Activated CD4-positive, alpha-beta T cell treated with anti-CD3 and anti-CD28 coated beads, Interleukin-2, amount 10 ng/mL, durations not matched to agents 24 days and 14 days (primary cell): ENCODE measurements around the gene SENP6. TPM values are rescaled to one million over a fixed set of nuclear protein-coding genes. Genes with fewer than 3 reads are reported as not detected.

Source experiments
- DNase-seq: peaks from one replicate; pipeline ENCODE4 v3.0.0; 2022
- H3K27ac Mint-ChIP-seq: one replicate; pipeline ENCODE4 v1.8.0; 2022; ENCODE audit warnings: mild to moderate bottlenecking, mixed read lengths
- H3K27me3 Mint-ChIP-seq: one replicate; pipeline ENCODE4 v1.8.0; 2022; ENCODE audit warnings: mixed read lengths
- H3K36me3 Mint-ChIP-seq: one replicate; pipeline ENCODE4 v1.8.0; 2022; ENCODE audit warnings: low read depth, mild to moderate bottlenecking, mixed read lengths
- H3K4me1 Mint-ChIP-seq: one replicate; pipeline ENCODE4 v1.8.0; 2021; ENCODE audit warnings: mixed read lengths
- H3K4me3 Mint-ChIP-seq: one replicate; pipeline ENCODE4 v1.8.0; 2022; ENCODE audit warnings: mild to moderate bottlenecking, moderate library complexity, mixed read lengths
- H3K9me3 Mint-ChIP-seq: one replicate; pipeline ENCODE4 v1.8.0; 2021; ENCODE audit warnings: mixed read lengths
- intact Hi-C: fragments of 100-400 bp; cut with micrococcal nuclease; formaldehyde crosslinking; loops from one replicate; pipeline ENCODE4 v1.15.1; 2023
- total RNA-seq: library from RNA; stranded (reverse); gene quantifications from 2 replicates; pipeline ENCODE4 v1.2.3, GENCODE V29; 2022

Gene SENP6
- total RNA-seq, 1 donor from 2014 or later: 79.4 TPM

DNA sequence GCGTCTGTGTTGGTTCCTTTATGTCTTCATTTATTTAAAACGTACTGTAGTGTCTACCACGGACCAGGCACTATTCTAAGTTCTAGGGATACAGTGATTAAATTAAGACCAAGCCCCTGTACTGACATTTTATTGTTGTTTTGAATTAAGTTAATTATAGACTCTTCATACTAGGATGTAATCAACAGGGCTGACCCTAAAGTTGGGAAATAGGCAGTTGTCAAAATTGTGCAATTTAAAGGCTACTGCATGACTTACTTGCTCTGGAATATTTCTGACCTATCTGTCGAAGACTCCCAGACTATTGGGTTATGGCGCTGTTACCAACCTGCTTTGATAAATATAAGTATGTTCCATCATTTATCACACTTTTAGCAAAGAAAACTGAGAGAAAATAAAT lies 154.0 kb downstream of the SENP6 start:
- no peaks in the 10 kb centered on the region for H3K36me3 Mint-ChIP-seq
- no peak overlapping the region for H3K27ac Mint-ChIP-seq
- H3K4me1 Mint-ChIP-seq: no peaks in the 10 kb centered on the region
- no peak overlapping the region for H3K4me3 Mint-ChIP-seq
- intact Hi-C loops: no loop called here
- DNase-seq: no peak
- peaks cover 22% of the 10 kb centered on the region for H3K27me3 Mint-ChIP-seq
- H3K9me3 Mint-ChIP-seq: no peaks in the 10 kb centered on the region

DNA sequence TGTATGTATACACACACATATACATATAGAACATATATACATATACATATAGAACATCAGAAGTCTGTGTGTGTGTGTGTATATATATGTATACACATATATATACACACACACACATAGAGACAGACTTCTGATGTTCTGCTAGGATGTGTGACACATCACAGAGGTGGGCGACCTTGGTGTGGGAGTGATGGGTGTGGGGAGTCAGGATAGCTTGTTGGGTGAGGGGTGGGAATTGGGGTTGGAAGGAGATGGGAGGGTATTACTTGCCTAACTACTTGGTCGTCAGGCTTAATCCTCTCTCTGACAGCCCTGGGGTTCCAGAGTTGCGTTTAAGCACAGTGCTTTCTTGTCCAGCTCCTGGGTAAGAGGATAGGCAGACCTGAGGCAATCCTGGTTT lies 155.6 kb downstream of the SENP6 start:
- Mint-ChIP-seq H3K9me3 (no peaks in the 10 kb centered on the region), H3K4me3 (no peak overlapping the region), H3K27ac (no peak overlapping the region), H3K4me1 (no peaks in the 10 kb centered on the region), H3K27me3 (peaks cover 20% of the 10 kb centered on the region), H3K36me3 (no peaks in the 10 kb centered on the region)
- DNase-seq: no peak
- intact Hi-C loops: no loop called here

DNA sequence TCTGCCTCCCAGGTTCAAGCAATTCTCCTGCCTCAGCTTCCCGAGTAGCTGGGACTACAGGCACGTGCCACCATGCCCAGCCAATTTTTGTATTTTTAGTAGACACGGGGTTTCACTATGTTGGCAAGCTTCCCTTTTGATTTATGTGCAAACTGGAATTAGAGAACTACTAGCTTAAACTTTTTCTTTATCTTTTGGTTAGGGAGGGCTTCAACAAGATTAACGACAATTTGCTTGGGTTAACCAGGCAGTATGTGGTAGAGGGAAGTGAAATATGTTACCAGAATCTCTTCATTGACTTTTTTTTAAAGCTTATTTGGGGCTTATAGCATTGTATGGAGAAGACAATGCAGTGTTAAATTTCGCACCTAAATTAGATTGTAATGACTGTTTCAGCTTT lies 156.4 kb downstream of the SENP6 start:
- DNase-seq: no peak
- no peaks in the 10 kb centered on the region for H3K9me3 Mint-ChIP-seq
- peaks cover 19% of the 10 kb centered on the region for H3K27me3 Mint-ChIP-seq
- intact Hi-C loops: no loop called here
- no peaks in the 10 kb centered on the region for H3K36me3 Mint-ChIP-seq
- no peak overlapping the region for H3K27ac Mint-ChIP-seq
- H3K4me3 Mint-ChIP-seq: no peak overlapping the region
- H3K4me1 Mint-ChIP-seq: no peaks in the 10 kb centered on the region

DNA sequence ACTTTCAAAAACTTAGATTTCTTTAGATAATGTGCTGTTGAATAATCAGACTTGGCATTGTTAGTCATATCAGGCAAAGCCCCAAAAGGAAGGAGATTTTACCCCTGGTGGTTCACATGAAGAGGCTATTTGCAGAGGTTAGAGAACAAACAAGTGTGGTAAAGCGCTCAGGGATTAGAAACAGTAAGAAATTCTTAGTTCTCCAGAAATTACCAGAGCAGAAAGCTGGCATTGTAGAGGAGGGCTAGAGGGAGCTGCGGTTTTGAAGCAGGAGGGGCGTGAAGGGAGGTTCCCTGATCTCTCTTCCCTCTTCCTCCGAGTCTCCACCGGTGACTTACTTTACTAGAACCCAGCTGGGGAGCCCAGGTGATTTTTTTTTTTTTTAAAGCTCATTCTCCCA lies 157.5 kb downstream of the SENP6 start:
- intact Hi-C loops: no loop called here
- H3K27me3 Mint-ChIP-seq: peaks cover 19% of the 10 kb centered on the region

DNA sequence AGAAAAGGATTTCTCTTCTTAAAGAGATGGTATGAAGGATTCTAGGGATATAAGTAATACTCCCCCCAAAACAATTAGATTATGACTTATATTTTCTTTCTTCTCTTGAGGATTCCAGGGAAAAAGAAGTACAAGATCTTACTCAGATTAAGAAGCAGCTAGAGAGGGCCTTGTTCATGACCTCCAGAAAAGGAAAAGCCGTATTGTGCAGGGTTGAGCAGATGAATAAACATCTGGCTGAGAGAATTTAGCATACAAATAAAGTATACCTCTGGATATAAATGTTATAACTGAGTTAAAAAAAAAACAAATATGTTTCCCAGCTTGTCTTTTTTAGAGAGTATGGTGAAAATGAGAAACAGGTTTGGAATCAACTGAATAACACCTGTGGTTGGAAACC lies 158.6 kb downstream of the SENP6 start:
- H3K4me3 Mint-ChIP-seq: no peak overlapping the region
- no peaks in the 10 kb centered on the region for H3K9me3 Mint-ChIP-seq
- no peaks in the 10 kb centered on the region for H3K4me1 Mint-ChIP-seq
- intact Hi-C loops: no loop called here
- no peaks in the 10 kb centered on the region for H3K36me3 Mint-ChIP-seq
- DNase-seq: no peak
- no peak overlapping the region for H3K27ac Mint-ChIP-seq
- H3K27me3 Mint-ChIP-seq: peaks cover 20% of the 10 kb centered on the region

More for the DNA sequence above, 157.5 kb downstream of the SENP6 start:
- no peaks in the 10 kb centered on the region for H3K4me1 Mint-ChIP-seq
- no peaks in the 10 kb centered on the region for H3K36me3 Mint-ChIP-seq
- DNase-seq: no peak
- H3K27ac Mint-ChIP-seq: no peak overlapping the region
- H3K9me3 Mint-ChIP-seq: no peaks in the 10 kb centered on the region
- H3K4me3 Mint-ChIP-seq: no peak overlapping the region

DNA sequence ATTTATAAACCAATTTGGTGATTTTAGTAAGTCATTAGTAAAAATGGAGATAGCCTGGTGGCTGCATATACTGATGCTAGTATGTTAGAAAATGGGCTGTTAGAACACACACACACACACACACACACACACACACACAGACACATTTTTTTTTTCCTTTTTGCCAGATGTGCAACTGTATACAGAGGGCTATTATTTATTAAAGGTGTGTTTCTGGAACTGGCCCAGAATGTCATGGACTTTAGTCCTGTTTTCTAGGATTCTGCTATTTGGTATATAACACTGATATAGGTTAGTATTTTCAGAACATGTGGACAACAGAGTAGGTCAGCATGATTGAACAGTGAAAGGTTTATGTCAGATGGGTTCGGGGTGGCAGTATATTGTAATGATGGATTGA lies 159.8 kb downstream of the SENP6 start:
- no peak overlapping the region for H3K27ac Mint-ChIP-seq
- H3K36me3 Mint-ChIP-seq: no peaks in the 10 kb centered on the region
- no peak overlapping the region for H3K4me3 Mint-ChIP-seq
- no peaks in the 10 kb centered on the region for H3K4me1 Mint-ChIP-seq
- no peaks in the 10 kb centered on the region for H3K9me3 Mint-ChIP-seq
- intact Hi-C loops: no loop called here
- H3K27me3 Mint-ChIP-seq: peaks cover 20% of the 10 kb centered on the region
- no peak for DNase-seq

DNA sequence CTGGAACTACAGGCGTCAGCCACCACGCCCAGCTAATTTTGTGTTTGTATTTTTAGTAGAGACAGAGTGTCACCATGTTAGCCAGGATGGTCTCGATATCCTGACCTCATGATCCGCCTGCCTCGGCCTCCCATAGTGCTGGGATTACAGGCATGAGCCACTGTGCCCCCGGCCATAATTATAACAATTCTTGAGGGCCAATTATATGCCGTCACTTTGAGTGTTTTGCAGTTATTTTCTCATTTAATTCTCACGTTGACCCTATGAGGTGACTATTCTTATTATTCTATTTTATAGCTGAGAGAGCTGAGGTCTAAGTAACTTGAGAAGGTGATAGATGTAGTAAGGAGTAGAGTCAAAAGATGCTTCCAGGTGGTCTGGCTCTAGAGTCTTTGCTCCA lies 160.4 kb downstream of the SENP6 start:
- no peak overlapping the region for H3K4me3 Mint-ChIP-seq
- no peaks in the 10 kb centered on the region for H3K9me3 Mint-ChIP-seq
- no peaks in the 10 kb centered on the region for H3K4me1 Mint-ChIP-seq
- H3K36me3 Mint-ChIP-seq: no peaks in the 10 kb centered on the region
- H3K27me3 Mint-ChIP-seq: peaks cover 20% of the 10 kb centered on the region
- no peak overlapping the region for H3K27ac Mint-ChIP-seq
- no peak for DNase-seq
- intact Hi-C loops: no loop called here

DNA sequence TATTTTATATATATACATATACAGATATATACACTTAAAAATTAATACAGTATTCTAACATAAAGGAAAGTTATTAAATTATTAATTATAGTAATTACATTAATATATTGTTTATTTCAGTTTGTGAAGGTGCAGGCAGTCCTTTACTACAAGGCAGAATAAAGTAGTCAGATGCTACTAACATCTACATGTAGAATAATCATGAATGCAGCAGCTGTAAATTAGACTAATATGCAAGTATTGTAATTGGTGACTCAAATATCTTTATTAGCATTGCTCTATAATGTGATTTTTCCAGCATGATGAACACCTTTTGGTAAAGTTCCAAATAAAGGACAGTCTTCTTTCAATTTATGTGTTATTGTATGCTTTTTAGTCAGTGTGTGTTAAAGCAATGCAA lies 164.7 kb downstream of the SENP6 start:
- Mint-ChIP-seq H3K36me3 (no peaks in the 10 kb centered on the region), H3K9me3 (no peaks in the 10 kb centered on the region), H3K27ac (no peak overlapping the region), H3K4me3 (no peak overlapping the region), H3K27me3 (peaks cover 5% of the 10 kb centered on the region), H3K4me1 (no peaks in the 10 kb centered on the region)
- no peak for DNase-seq
- intact Hi-C loops: no loop called here

Other genes starting within 250 kb of the SENP6 start
- not detected in 2 replicates for gene FILIP1, start 108.1 kb upstream of the SENP6 start, total RNA-seq
- 0.14 and 0.23 TPM in 2 replicates for gene MYO6, start 147.4 kb downstream of the SENP6 start, total RNA-seq